ENCODE data around the gene SPATC1L. TPM values are rescaled to one million over a fixed set of nuclear protein-coding genes. Genes with fewer than 3 reads are reported as not detected.

The SPATC1L gene
- polyA plus RNA-seq, 5 donors: 7.7 to 18.6 (median 11.1) TPM

DNA sequence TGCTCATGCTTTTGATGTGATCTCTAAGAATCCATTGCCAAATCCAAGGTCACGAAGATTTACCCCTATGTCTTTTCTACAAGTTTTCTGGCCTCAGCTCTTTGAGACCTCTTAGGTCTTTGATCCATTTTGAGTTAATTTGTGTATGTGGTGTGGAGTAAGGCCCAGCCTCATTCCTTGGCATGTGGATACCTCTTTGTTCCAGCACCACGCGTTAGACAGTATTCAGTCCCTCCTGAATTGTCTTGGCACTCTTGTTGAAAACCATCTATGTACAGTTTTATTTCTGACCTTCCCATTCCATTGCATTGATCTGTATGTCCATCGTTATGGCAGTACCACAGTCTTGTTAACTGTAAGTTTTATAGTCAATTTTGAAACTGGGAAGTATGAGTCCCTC is 20.9 kb downstream of the SPATC1L start:
- DNase-seq: no peak

DNA sequence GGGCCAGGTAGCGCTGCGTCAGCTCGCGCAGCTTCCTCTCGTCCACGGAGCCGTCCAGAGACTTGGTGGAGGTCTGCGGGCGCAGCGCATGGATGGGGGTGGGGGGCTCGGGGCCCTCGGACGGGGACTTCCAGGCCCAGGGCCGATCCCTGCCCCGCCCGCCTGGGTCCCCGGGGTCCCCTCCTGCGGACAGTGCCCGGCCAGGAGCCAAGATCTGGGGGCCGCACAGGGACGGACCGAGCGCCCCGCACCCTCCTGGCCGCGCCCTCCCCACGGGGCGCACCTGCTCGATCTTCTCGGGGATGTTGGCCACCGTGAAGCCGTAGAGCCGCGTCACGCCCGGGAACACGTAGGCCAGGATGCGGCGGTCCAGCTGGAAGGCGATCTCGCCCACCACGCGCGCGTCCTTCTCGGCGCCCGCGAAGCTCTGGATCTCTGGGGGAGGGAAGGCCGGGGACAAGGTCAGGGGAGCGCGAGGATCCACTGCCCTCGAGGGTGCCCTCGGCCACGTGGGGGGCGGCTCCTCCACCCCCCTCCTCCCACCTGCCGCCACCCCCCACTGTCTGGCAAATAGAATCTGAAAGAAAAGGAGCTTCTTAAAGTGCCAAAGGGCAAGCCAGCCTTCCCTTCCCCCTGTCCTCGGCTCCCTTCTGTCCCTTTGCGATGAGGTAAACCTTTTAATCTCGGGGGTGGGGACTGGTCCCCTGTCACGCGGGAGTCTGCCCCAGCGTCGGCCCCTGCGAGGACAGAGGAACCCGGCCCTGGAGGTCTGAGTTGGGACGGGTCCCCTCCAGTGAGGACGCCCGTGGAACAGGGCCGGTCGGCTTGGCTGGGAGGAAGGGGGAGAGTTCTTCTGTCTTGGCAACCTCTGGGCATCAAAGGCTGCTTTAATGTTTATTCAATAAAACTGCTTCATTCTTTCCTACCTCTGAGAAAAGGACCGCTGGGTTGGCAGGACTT is 22.3 kb downstream of the SPATC1L start:
- DNase-seq: no peak

DNA sequence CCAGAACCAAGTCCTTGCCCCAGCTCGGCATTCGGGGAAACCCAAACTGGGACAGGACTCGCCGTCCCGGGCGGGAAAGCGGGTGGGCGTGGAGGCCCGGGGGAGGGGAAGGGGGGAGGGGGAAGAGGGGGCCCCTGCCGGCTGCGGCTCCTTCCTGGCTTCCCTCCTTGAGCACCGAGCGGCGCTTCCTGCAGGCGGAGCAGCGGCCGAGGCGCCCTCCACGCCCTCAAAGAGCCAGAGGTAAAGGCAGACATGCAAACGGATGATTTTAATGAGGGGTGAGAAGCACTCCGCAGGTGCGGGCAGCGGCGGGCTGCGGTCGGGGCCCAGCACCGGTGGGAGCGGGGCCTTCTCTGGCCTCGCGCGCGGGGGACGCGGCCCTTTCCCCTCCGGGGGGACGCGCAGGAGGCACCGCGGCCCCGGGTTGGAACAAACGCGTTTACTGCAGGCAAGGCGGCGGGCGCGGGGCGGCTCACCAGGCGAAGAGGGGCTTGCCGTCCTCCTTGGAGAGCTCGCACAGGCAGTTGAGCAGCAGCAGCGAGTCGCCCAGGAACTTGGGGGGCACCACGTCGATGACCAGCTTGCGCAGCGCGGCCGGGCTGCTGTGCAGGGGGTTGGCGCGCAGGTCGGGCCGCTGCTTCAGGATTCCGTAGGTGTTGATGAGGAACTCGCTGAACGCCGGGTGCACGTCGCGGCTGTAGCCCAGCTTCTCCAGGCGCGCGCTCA is 23.2 kb downstream of the SPATC1L start:
- DNase-seq: no peak

DNA sequence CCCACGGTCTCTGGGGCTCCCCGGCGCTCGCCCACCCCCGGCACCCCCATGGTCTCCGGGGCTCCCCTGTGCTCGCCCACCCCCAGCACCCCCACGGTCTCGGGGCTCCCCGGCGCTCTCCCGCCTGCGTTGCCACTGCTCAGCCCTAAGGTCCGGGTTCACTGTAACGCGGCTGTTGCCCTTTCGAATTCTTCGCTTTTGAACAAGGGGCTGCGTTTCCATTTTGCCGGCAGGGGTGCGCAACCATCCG is 23.7 kb downstream of the SPATC1L start:
- DNase-seq: no peak

DNA sequence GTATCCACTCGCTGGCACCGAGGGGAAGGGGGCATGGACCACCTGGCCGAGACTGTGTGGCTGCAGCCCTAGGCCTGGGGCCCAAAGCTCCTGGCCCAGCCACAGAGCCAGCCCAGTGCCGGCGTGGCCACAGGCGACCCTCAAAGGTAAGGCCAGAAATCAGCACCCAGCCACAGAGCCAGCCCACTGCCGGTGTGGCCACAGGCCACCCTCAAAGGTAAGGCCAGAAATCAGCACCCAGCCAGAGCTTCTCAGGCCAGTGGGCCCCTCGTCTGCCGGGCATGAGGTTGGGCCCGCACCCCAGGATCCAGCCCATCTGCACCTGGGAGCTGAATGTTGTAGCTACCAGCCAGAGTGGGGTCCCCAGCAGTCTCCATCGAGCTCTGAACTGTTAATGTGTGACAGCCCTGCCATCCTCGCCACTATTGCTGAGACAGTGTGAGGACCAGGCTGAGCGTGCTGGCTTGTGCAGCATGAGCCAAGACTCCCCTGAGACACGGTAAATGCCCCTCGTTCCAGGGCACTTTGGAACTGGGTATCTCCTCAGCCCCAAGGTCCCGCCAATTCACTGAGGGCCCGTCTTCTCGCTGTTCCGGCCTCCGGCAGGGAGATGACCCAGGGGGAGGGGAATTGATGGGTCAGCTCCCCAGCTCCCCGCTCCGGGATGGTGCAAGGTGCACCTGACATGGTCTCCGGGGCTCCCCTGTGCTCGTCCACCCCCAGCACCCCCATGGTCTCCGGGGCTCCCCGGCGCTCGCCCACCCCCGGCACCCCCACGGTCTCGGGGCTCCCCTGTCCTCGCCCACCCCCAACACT is 24.2 kb downstream of the SPATC1L start:
- DNase-seq: no peak

DNA sequence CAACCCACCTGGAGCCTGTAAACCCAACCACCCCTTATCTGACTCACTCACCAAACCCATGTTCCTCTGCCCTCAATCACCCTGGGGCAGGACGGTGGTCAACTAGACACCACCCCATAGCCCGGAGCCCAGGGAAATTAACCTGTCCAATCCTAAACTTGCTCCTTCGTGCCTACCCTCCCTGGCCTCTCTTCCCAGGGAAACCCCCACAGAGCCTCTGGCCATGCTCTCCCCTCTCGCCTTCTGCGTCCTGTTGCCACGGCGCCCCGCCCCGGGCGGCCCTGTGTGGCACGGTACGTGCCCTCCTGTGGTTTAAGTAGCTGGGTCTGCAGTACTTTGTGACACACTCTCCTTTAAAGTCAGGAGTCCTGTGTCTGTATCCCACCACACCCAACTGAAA is 24.9 kb downstream of the SPATC1L start:
- DNase-seq: no peak

DNA sequence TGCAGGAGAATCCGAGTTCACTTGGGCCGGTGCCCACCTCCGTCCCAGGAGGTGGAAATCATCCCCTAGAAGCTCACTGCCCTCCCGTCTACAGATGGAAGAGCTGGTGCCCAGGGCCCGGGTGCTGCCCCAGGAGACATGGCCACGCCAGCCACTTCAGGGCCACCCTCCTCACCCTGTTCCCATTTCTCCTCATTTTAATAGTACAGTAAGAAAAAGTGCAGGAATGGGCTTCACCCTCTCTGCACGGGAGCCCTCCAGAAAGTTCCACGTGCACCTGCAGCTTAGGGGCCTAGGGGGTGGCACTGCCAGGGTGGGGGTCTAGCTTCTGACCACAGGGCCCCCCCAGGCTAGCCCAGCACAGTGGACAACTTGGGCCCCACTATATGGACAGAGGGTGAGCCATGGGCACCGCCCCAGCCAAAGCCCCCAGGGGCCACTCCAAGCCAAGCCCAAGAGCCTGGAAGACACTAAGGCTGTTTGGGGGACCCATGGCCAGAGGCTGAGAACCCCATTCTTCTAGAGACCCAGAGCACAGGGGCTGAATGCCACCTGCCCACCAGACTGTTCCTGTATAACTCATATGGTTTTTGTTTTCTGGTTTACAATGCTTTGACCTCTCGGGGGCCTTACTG is 25.5 kb downstream of the SPATC1L start:
- DNase-seq: no peak

DNA sequence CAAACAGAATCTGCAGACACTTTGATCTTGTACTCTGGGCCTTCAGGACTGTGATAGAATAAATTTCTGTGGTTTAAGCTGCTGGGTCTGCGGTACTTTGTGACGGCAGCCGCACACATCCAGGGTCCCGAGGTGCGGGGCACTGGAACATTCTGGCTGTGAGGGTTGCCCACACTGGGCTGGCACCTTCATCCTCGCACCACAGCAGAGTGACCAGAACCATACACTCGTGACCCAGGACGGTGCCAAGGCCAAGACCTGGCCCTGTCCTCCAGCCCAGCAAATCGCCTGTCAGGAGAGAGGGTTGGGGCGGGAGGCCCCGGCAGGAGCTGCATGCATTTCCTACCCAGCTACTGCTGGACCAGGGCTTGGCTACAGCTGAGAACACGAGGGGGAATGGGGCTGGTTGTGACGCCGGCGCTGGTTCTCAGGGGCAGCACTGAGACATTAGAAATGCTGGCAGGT is 26.2 kb downstream of the SPATC1L start:
- DNase-seq: no peak

DNA sequence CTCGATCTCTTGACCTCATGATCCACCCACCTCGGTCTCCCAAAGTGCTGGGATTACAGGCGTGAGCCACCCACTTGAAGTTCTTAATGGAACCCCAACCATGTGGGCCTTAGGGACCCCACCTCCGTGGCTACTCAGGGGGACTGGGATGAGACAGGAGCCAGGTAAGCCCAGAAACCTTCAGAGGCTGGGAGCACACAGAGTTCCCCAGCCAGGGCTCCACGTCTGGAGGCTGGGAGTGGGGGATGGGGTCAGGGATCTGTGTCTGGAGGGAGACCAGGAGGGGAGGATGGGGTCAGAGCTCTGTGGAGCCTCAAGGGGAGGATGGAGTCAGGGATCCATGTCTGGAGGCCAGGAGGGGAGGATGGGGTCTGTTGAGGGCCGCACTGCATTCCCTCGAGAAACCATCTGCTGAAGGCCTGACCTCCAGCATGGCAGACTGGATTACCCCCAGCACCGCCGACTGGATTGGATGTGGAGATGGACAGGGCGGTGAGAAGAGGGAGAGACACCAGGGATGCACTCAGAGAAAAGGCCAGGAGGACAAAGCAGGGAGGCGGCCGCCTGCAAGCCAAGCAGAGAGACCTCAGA is 26.8 kb downstream of the SPATC1L start:
- DNase-seq: no peak

DNA sequence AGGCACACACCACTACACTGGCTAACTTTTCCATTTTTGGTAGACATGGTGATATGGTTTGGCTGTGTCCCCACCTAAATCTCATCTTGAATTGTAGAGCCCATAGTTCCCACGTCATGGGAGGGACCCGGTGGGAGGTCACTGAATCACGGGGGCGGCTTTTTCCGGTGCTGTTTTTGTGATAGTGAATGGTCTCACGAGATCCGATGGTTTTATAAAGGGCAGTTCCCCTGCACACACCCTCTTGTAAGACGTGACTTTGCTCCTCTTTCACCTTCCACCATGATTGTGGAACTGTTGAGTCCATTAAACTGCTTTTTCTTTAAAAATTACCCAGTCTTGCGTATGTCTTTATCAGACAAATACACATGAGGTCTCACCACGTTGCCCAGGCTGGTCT is 27.6 kb downstream of the SPATC1L start:
- no peak for DNase-seq

DNA sequence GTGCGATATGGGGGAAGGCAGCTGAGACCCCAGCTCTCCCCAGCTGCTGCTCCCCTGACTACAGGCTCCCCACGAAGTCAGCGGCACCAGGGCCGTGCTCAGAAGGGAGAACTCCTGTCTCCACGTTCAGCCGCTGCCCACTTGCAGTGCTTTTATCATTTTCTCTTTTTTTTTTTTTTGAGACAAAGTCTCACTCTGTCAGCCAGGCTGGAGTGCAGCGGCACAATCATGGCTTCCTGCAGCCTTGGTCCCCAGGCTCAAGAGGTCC is 27.9 kb downstream of the SPATC1L start:
- no peak for DNase-seq

DNA sequence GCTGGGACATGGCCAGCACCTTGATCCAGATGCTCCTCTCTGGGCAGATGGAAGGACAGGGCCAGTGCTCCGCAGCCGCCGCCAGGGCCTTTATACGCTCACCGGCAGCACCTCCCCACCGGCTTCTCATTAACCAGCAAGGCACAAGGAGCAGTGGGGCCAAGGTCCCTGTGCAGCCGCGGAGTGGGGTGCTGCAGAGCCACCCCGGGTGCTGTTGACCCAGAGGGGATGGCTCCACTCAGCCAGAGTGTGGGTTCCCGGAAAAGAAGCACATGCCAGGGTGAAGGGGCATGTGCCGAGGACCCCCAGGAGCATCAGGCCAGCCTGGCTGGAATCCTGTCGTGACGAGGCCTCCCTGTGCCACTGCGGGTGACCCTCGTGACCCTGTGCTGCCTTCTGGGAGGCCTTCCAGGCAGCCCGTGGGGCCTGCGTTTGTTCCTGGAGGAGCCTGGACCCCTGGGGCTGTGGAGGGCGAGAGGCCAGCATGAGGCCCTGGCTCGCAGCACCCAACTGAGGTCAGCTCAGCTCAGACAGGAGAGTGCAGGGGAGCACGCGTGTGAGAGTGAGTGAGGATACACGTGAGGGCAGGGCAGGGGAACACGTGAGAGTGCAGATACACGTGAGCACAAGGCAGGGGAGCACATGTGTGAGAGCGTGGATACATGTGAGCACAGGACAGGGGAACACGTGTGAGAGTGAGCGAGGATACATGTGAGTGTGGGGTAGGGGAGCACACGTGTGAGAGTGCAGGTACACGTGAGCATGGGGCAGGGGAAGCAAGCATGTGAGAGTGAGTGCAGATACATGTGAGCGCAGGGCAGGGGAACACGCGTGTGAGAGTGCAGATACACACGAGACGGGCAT is 28.5 kb downstream of the SPATC1L start, which contains the start of gene FTCD:
Gene FTCD, minus strand, starts transcription at position 66 of the 864 bp plus-strand sequence. Its CDS starts 56 bp downstream, at position 10.
- no peak for DNase-seq

DNA sequence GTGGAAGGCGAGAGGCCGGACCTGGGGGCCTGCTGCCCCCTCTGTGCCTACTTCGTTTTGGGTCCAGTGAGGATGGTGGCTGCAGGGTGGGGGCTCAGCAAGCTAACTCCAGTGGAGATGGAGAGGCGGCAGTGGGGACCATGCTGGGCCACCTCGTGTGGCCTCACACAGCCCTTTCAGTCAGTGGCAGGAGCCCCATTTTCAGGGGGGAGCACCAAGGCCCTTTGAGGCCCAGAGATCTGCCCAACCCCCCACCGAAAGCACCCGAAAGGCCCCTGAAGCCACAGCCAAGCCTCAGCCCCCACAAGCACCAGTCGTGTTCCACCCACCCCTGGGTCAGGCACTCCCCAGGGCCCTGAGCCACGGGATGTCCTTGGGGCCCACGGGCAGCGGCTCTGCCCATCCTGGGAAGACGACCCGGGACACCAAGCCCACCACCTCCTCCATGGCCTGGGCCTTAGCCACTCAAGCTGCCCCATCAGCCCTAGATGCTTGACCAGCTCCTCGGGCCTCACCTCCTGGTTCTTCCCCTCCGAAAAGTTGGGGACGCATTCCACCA is 29.2 kb downstream of the SPATC1L start:
- no peak for DNase-seq

DNA sequence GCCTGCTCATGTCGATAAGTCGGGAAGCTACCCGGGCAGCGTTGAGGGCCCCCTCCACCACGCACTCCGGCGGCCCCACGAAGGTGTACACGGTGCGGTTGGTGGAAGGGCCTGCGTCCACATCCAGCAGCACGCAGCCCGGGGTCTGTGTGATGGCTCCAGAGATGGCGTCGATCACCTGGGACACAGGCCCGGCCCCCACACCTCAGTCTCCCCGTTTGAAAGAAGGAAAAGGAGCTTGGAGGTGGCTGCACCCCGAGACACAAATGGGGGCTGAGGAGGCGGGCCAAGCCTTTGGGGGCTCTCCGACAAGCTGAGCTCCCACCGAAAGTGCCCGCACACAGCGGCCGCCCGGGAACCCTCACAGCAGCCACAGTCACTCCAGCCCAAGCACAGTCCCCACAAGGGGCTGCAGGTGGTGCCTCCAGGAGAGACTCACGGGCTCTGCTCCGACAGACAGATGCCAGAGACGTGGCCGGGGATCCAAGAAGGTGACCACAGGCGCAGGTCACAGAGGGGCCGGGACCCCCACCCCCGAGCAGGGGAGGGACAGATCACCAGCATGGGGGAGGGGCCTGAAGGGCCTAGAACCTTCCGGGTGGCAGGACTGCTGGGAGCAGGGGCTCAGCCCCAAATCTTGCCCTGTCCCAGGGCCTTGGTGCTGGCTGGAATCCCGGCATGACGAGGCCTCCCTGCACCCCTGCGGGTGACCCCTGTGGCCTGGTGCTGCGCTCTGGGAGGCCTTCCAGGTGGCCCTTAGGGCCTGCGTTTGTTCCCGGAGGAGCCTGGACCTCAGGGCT is 29.9 kb downstream of the SPATC1L start:
- DNase-seq: no peak

DNA sequence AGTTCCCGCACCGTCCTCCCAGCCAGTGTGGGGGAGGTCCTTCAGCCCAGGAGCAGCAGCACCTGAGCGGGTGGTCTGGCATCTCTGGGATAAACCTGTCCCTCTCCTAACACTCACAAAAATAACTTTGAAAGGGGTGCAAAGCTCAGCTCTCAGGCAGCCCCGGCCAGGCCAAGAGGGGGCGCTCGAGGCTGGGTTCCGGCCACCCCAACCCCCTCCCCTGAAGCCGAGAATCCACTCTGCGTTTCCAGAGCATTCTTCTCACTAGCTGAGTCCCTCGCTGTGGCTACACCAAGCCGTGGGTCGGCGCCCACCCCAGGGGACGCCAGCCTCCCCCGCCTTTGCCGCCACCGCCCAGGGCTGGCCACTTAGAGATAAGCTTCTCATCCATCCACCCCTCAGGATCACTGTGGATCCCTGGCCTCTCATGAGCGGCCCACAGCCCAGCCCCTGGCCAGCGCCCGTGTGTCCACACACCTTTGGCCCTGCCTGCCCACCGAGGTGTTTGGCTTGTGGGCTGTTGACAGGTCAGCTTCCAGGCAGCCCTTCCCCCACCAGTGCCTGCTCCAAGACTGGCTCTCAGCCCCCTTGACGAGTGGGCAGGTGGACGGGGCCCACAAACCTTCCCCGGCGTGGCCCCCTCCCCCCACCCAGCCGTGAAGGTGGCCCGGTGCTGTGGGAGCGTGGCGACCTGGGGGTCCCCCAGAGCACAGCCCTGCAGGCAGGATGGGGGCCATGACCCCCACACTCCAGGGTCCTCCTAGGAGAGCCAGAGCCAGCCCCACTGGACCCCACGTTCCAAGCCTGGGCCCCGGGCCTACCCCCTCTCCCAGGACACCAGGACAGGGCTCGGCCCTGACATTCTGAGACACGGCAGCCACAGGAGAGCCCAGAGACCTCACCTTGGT is 30.8 kb downstream of the SPATC1L start:
- peak; percentile 44 to 48 for DNase-seq

DNA sequence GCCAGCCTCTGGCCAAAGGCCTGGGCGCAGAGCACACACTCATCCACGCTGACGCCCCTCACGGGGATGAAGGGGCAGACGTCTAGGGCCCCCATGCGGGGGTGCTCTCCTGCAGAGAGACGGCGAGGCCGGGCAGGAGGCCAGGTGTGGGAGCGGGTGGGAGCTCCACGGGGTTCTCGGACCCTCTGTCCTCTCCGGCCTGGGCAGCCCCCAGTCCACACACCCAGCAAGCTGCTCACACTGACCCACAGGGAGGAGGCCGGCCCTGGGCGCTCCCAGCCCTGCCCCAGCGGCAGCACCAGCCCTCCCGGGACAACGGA is 31.4 kb downstream of the SPATC1L start:
- no peak for DNase-seq

DNA sequence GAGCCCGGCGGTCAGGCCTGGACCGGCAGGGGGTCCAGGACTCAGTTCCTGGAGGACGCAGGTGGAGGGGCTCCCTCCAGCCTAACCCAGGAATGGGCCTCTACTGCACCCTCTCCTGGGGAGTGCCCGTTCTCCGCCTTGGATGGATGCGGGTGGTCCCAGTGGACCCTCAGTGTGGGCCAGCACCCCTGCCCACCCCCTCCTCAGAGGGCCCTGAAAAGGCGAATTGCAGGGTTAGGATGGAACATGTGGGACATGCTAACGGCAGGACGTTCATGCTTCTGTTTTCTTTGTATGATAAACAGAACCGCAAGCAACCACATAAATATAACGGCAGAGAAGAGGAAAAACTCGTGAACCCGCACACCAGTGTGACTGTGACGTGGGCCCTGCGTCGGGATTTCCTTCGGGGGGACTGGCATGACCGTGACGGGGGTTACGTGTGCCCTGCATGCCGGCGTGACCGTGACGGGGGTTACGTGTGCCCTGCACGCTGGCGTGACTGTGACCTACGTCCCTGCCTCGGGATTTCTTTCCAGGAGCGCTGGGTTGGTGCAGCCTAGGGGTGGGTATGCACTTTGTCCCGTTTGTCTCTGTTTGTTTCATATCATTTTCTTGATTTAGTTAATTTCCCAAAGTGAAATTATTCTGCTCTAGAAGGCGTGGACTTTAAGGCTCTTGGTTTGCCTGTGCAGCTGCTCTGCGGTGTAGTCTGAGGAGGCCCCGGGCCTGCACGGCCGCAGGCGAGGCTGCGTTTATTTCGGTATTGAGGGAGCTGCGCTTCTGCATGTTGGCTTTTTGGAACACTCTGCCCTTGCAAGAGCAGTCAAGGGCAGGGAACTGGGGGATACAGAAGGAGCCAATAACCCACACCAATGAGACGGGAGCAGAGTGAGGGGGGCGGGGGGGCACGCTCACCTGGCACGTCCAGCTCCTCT is 32.0 kb downstream of the SPATC1L start:
- no peak for DNase-seq
